Lower lobe of right lung (tissue), 2 donors: Measurements from ENCODE around the gene MYOD1. TPM values are rescaled to one million over a fixed set of nuclear protein-coding genes. Genes with fewer than 3 reads are reported as not detected.
A peak's percentile ranks its signal among the peaks of the same experiment; 100 is the strongest.

Source experiments
- ATAC-seq, 2 donors: fragments of 200-7000 bp; cut with Tn5 transposase; one replicate each; pipeline ENCODE4 v1.9.1; 2020 to 2022; ENCODE audit warnings: mild to moderate bottlenecking in 2 of 2, moderate library complexity in 2 of 2
- DNase-seq: peaks from one replicate; pipeline ENCODE4 v3.0.0-alpha.2; 2020
- H3K27ac ChIP-seq: fragments of 200-600 bp; one replicate; pipeline ENCODE4 v1.8.0; 2022
- H3K27me3 ChIP-seq: fragments of 200-600 bp; one replicate; pipeline ENCODE4 v1.8.0; 2022; ENCODE audit warnings: low read depth
- H3K36me3 ChIP-seq: fragments of 200-600 bp; one replicate; pipeline ENCODE4 v1.8.0; 2022; ENCODE audit warnings: mild to moderate bottlenecking
- H3K4me1 ChIP-seq: fragments of 200-600 bp; one replicate; pipeline ENCODE4 v1.8.0; 2022
- H3K4me3 ChIP-seq: fragments of 200-600 bp; one replicate; pipeline ENCODE4 v1.8.0; 2022; ENCODE audit warnings: mild to moderate bottlenecking
- H3K9me3 ChIP-seq: fragments of 200-600 bp; one replicate; pipeline ENCODE4 v1.8.0; 2022
- intact Hi-C: fragments of 100-400 bp; cut with DNase I; formaldehyde crosslinking; loops from one replicate; pipeline ENCODE4 v1.11.0; 2022
- total RNA-seq: library from RNA; stranded (reverse); fragmentation: NEBNext Ultra II Directional; extraction: Animal tissue kit (Norgen Biotek cat#: 25700); gene quantifications from one replicate; pipeline ENCODE4 v1.2.1, GENCODE V29; 2021
- TF ChIP-seq, protein P1 (sequence below): fragments of 200-600 bp; IDR thresholded peaks from one replicate; pipeline ENCODE4 v1.8.0; 2022; ENCODE audit warnings: antibody characterized with exemption, mild to moderate bottlenecking
- donor health status: DM: no; HTN: yes; CAD: no; lungs with severe emphysema.

Gene MYOD1
- total RNA-seq, 1 donor from 2014 or later: not detected

DNA sequence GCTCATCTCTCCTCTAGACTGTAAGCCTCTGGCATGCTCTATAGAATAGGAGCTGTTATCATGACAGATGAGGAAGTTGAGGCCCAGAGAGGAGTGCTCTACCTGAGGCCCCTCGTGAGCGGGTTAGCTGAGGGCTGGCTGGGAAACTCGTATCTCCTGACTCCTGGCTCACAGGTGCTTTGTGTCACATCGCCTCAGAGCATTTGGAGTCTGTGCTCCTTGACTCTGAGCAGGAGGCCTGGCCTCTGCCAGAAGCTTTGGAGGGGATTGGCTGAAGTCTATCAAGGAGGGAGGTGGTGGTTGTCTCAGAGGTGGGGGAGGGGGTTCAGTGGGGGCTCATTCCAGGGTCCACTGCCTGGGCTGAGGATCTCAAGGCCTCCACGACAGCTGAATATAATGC lies 22.6 kb downstream of the MYOD1 start:
- no peak overlapping the region for H3K27ac ChIP-seq
- no peak overlapping the region for H3K4me3 ChIP-seq
- ATAC-seq (no peak), DNase-seq (no peak)
- peaks cover 40% of the 10 kb centered on the region for H3K27me3 ChIP-seq
- H3K9me3 ChIP-seq: no peaks in the 10 kb centered on the region
- H3K4me1 ChIP-seq: no peaks in the 10 kb centered on the region
- TF ChIP-seq, protein P1, sequence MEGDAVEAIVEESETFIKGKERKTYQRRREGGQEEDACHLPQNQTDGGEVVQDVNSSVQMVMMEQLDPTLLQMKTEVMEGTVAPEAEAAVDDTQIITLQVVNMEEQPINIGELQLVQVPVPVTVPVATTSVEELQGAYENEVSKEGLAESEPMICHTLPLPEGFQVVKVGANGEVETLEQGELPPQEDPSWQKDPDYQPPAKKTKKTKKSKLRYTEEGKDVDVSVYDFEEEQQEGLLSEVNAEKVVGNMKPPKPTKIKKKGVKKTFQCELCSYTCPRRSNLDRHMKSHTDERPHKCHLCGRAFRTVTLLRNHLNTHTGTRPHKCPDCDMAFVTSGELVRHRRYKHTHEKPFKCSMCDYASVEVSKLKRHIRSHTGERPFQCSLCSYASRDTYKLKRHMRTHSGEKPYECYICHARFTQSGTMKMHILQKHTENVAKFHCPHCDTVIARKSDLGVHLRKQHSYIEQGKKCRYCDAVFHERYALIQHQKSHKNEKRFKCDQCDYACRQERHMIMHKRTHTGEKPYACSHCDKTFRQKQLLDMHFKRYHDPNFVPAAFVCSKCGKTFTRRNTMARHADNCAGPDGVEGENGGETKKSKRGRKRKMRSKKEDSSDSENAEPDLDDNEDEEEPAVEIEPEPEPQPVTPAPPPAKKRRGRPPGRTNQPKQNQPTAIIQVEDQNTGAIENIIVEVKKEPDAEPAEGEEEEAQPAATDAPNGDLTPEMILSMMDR: no peak
- no peaks in the 10 kb centered on the region for H3K36me3 ChIP-seq
- intact Hi-C loops: no loop called here

DNA sequence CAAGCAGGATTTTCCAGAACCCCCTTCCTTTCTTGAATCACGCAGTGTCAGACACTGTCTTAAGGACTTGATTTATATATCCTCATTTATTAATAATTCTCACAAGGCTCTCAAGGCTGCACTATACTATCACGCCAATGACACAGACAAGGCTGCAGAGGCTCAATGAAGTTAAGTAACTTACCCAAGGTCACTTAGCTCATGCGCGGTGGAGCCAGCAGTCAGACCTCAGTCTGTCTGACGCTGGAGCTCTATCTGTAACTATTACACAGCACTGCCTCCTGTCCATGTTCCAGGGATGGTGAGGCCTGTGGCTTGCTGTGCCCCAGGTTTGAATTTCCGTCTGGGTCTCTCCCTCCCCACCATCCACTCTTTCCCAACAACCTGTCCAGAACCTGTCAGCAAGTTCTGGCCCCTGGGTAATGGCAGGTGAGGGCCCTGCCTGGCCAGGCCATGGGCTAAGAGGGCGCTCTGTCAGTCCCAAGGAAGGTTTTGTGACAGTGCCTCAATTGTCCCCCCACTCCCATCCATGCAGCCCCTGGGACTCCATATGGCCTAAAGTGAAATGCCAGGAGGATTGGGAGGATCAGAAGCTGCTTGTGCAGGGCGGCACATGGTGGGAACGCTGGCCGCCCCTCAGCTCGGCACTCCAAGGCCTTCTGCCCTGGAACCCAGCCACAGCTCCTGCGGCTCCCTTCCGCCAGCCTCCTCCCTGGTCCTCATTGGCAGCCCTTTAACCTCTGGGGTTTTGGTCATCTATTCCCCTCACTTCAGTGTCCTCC lies 23.8 kb downstream of the MYOD1 start:
- H3K27me3 ChIP-seq: peaks cover 33% of the 10 kb centered on the region
- TF ChIP-seq, protein P1: no peak
- no peak overlapping the region for H3K4me3 ChIP-seq
- H3K27ac ChIP-seq: no peak overlapping the region
- no peaks in the 10 kb centered on the region for H3K9me3 ChIP-seq
- H3K36me3 ChIP-seq: no peaks in the 10 kb centered on the region
- H3K4me1 ChIP-seq: no peaks in the 10 kb centered on the region
- ATAC-seq (no peak), DNase-seq (no peak)
- intact Hi-C loops: no loop called here

DNA sequence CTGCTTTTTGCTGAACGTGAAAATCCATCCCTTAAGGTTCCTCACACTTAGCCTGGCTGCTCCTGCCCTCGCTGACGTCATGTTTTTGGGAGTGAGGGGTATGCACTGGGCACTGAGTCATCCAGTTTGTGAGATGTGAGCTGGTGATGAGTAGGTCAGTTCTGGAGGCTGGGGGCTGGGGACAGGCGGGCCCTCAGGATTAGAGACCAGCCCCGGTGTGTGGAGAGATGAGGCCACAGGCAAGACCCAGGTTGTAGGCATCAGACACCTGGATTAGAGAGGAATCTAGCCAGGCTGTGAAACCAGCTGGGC lies 24.4 kb downstream of the MYOD1 start:
- Histone ChIP-seq H3K9me3 (no peaks in the 10 kb centered on the region), H3K27me3 (peaks cover 28% of the 10 kb centered on the region), H3K36me3 (no peaks in the 10 kb centered on the region), H3K4me1 (no peaks in the 10 kb centered on the region), H3K4me3 (no peak overlapping the region), H3K27ac (no peak overlapping the region)
- no peak for ATAC-seq
- intact Hi-C loops: no loop called here
- TF ChIP-seq, protein P1: no peak
- DNase-seq: no peak

DNA sequence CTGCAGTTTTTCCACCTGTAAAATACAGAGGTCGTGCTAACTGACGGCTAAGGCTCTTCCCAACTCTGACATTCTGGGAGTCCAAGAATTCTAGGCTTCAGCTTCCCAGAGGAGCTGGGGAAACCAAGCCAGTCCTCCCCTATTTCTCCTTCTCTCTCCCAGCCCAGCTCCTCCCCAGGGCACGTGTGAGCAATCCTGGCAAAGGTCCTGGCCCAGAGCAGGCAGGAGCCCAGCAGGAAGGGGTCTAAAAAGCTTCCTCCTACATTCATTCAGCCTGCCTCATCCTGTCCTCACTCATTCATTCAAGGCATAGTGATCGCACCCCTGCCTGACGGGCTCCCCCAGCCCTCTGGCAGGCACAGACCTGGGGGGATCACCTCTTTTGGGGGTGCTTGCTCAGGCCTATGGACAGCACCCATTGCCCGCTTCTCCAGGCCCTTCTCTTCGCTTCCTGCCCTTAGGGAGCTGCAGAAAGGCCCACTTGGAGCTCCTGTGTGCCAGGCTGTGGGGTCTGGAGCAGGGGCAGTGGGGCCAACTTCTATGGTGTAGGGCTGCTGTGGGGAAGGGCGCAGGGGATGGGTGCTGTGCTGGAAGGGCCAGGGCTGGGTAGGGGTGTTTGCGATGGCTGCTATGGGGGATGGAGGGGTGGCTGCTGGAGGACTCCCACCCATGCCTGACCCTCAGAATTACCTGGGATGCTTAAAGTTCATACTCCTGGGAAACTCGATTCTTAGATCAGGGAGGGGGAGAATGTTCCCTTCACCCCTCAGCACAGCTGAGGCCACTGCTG lies 25.0 kb downstream of the MYOD1 start:
- Histone ChIP-seq H3K4me1 (no peaks in the 10 kb centered on the region), H3K27ac (no peak overlapping the region), H3K4me3 (no peak overlapping the region), H3K36me3 (no peaks in the 10 kb centered on the region), H3K9me3 (no peaks in the 10 kb centered on the region), H3K27me3 (peaks cover 24% of the 10 kb centered on the region)
- intact Hi-C loops: no loop called here
- DNase-seq (no peak), ATAC-seq (no peak)
- TF ChIP-seq, protein P1: no peak

DNA sequence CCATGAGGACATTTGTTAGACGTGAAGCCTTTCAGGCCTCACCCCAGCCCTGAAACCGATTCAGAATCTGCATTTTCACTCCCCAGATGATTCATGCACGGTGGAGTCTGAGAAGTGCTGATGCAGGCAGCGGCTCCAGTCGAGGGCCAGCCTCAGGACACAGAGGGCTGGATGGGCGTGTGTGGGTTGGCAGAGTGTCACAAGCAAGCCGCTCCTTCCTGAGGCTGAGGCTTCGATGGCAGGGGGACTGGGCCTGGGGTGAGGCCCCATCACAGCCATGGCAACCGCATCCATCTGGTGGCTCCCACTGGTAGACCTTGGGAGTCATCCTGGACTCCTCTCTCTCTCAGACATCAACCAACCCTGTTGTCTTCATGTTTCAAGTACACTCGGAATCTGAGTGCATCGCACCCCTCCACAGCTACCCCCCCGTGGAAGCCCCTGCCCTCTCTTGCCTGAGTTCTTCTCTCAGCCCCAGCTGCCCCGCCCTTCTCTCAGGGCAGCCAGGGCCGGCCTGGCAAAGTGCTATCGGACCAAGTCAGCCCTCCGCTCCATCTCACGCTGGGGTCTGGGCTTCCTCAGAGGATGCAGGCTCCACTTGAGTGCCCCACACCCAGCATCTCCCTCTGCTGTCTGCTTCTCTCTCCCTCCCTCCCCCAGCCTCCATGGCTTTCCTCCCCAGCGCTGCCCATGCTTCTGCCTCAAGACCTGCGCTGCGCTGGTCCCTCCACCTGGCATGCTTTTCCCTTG lies 25.8 kb downstream of the MYOD1 start:
- TF ChIP-seq, protein P1: no peak
- Histone ChIP-seq H3K36me3 (no peaks in the 10 kb centered on the region), H3K27ac (no peak overlapping the region), H3K4me3 (no peak overlapping the region), H3K9me3 (no peaks in the 10 kb centered on the region), H3K27me3 (peaks cover 24% of the 10 kb centered on the region), H3K4me1 (no peaks in the 10 kb centered on the region)
- ATAC-seq: no peak
- intact Hi-C loops: no loop called here
- peak; percentile 22 for DNase-seq
